DMS79 (cell line): ENCODE data around the gene MOV10L1.
"Not testable (repeated sequence)": the region's sequence is repeated elsewhere in the genome, so short reads cannot be mapped to it uniquely, and the experiment has no call there.

Source experiments
- DNase-seq: peaks from one replicate; lab custom pipeline; 2025; lab: John Stamatoyannopoulos, UW

The MOV10L1 gene

DNA sequence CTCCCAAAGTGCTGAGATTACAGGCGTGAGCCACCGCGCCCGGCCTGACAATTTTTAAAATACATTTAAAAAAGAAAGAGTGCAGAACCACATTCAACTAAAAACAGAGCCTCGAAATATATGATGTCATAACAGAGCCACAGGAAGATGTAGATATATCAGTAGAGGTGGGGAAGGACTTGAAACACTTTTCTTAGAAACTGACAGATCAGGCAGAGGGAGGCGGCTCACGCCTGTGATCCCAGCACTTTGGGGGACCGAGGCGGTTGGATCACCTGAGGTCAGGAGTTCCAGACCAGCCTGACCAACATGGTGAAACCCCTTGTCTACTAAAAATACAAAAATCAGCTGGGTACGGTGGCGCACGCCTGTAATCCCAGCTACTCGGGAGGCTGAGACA is 11.6 kb upstream of the MOV10L1 start:
- no peak for DNase-seq

GRCh38 chr22:50078761-50079160 is 11.0 kb upstream of the MOV10L1 start:
- DNase-seq = no peak

DNA sequence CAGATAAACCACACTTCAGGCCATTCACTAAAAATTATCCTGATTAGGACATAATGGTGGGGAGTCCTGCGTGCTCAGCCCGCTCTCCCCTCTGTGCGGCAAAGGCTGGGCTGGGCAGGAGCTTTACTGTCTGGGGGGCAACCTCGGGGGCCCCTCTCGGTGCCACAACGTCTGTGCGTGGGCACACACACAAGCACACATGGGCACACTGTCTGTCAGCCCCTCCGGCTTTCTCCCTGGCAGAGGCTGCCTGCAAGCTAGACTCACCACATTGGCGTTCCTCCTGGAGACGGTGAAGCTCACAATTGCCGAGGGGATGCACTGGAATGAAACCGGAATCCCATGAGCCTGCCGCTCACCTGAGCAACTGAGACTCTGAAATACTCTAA is 9.7 kb upstream of the MOV10L1 start:
- DNase-seq = no peak

GRCh38 chr22:50081426-50082196 is 8.2 kb upstream of the MOV10L1 start:
- no peak for DNase-seq

GRCh38 chr22:50082197-50082715 is 7.5 kb upstream of the MOV10L1 start:
- no peak for DNase-seq

GRCh38 chr22:50082961-50083461 is 6.8 kb upstream of the MOV10L1 start:
- DNase-seq = no peak

GRCh38 chr22:50083462-50084079 is 6.2 kb upstream of the MOV10L1 start:
- DNase-seq = no peak

- DNase-seq = no peak
Measured at GRCh38 chr22:50084080-50084477, 5.7 kb upstream of the MOV10L1 start.

DNA sequence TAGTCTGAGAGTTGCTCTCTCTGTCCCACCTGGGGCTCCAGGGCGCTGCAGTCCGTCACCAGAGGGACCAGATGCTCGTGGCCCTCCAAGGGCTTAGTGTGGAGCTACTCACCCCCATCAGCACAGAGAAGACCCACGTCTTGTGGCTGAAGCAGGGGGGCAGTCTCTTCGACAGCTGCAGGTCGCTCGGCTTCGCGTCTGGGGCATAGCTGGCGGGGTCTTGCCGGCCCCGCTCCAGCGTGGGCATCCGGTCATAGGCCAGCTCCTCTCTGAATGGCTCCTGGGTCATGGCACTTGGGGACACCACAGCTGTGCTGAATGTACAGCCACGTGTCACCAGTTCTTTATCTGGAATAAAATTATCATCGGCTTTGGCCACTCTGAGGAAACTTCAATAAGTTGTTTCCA is 5.2 kb upstream of the MOV10L1 start:
- DNase-seq = no peak

DNA sequence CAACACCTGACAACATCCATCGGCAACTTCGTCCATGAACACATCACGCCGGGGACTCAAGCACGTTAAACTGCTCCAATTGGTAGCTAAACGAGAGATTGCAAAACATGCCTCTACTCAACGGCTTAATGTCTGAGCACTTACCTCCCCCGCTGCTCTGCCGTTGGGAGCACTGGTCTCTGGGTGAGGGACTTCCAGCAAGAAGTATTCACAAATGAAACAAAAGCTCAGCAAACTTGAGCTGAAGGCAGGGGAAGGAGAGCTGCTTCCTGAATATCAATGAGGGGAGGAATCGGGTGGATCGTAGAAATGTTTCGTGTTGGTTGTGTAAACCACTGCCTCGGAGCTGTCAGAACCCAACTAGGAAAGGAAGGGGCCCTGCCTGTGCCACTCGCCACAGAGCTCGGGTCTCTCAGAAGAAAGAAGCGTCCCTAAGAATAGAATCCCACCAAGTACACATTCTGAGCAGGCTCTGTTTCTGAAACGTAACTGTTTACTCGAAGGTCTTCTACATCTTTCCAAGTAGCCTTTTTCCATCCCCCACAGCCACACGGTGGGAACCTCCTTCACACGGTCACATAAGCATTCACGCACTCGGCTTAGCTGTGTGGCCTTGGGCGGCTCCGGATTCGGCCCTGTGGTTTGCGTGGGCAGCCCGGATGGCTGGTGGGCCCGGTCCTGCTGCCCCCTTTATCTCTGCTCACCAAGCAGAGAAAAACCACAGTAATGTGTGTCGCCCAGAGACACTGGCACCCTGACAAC is 4.4 kb upstream of the MOV10L1 start, which contains the start of gene MLC1:
TSS of gene MLC1 (minus strand) at position 216 of the 762 bp plus-strand sequence. CDS start 524 bp downstream, outside the sequence.
- DNase-seq = no peak

DNA sequence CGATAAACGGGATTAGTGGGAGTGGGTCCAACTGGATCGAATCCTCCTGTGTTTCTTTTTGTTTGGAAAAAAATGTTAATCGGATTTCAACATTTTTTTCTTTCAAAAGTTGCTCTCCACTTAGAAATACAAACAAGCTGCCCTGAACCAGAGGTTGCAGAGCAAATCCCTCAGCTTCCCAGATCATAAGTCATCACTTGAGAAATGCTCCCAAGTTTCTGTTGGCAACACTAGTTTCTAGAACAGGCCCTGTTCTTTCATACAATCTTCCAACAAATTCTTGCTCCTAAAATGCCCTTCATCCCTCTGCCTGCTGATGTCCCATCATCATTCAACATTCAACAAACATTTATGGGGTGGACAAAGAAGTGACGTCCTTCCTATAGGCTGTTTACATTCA is 3.3 kb upstream of the MOV10L1 start:
- DNase-seq = no peak

- DNase-seq = not testable (repeated sequence)
Measured at GRCh38 chr22:50086975-50087374, 2.8 kb upstream of the MOV10L1 start.

GRCh38 chr22:50087646-50088045 is 2.2 kb upstream of the MOV10L1 start:
- no peak for DNase-seq

GRCh38 chr22:50088096-50088495 is 1.7 kb upstream of the MOV10L1 start:
- DNase-seq = no peak

DNA sequence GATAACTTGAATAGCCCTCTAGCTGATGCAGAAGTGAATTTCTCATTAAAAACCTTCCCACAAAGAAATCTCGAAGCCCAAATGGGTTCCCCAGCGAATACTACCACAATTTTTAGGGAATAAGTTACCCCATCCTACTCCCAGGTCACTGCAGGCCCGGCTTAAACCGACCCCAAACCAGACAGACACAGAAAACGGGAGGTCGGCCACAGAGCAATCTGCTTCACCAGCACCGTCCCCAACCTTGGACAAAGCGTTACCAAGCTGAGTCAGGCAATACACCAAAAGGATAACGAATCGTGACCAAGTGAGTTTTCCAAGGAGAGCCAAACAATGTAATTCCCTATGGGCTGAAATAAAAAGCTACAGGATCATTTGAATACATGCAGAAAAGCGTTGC is 575 bp upstream of the MOV10L1 start:
- DNase-seq = no peak

DNA sequence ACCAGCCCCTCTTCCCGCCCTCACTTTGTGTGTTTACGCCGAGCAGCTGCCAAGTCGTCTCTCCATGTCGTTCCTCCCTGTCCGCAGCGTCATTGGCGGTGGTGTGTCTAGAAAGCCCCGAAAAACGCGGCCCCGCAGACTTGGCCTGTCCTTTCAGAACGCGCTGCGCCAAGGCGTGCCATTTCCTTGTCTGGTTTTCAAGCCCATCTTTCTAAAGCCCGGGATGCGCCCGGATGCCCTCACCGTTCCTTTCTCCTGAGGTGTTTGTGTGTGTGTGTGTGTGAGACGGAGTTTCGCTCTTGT is 557 bp downstream of the MOV10L1 start:
- no peak for DNase-seq

DNA sequence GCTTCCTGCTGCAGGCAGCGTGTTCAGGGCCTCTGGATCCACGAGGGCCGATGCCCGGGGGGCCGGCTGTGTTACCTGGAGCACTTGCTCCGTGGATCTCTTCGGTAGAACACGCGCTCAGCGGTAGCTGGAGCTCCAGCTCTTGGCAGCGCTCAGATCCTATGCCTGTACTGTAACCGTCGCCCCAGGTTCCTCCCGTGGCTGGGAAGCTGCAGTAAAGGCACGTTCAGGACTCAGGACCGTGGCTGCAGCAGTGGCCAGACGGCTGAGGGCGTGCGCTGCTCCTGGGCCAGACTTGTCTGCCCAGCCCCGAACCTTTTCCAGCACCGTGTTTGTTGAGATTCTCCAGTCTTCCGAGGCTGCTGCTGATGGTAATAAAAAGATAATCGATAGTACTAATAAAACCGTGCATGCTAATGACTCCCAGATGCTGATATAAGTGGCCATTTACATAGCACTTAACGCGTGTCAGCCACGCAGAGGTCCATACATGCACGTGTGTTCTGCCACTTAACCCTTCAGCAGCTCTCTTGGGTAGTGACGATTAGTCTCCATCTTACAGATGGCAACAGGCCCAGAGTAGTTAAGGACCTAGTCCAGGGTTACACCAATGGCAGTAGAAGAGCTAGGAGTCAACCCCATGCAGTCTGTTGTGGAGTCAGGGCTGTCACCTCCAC is 1.4 kb downstream of the MOV10L1 start:
- DNase-seq = no peak

DNA sequence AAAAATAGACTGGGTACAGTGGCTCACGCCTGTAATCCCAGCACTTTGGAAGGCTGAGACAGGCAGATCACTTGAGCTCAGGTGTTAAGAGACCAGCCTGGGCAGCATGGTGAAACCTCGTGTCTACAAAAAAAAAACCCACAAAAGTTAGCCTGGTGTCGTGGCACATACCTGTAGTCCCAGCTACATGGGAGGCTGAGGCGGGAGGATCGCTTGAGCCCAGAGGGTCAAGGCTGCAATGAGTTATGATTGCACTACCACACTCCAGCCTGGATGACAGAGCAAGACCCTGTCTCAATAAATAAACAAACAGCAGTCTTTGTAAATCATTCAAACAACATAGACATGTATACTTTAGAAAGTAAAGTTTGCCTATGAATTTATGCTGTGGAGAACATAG is 2.5 kb downstream of the MOV10L1 start:
- no peak for DNase-seq

DNA sequence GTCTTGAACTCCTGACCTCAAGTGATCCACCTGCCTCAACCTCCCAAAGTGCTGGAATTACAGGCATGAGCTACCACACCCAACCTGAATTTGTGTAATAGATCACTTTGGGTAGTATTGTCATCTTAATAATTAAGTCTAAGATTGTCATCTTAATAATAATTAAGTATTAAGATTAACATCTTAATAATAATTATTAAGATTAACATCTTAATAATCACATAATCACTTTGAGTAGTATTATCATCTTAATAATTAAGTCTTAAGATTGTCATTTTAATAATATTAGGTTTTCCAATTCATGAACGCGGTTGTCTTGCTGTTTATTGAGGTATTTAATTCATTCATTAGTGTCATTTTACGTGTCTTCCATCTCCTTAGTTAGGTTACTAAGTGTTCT is 8.2 kb downstream of the MOV10L1 start:
- no peak for DNase-seq

DNA sequence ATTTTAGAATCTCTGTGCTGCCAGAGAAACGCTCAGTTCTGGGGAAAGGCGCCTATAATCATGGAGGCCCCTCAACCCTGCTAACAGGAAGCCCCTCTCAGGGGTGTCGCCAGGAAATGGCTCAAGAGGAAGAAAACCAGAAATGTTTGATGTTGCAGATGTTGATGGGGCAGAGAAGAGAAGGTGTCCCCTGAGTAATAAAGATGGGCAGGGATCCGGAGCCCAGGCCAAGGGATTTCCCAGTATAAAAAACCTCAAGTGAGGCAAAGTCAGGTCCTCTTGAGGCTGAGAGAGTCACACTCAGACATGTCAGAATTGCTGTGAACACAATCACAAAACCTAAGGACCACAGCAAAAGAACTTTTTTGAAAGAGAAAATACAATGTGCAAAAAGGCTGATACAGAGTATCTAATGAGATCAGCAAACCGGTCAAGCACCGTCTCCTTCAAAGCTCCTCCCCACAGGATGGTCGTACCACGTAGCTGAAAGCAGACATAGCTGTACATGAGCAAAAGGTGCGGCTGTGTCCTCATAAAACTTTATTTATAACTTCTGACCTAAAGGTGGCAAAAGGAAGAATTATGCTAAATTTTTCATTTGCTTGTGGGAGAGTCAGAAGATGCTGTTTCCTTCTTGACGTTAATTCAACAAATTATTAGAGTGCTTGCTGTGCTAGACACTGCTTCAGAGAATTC is 12.2 kb downstream of the MOV10L1 start:
- no peak for DNase-seq

DNA sequence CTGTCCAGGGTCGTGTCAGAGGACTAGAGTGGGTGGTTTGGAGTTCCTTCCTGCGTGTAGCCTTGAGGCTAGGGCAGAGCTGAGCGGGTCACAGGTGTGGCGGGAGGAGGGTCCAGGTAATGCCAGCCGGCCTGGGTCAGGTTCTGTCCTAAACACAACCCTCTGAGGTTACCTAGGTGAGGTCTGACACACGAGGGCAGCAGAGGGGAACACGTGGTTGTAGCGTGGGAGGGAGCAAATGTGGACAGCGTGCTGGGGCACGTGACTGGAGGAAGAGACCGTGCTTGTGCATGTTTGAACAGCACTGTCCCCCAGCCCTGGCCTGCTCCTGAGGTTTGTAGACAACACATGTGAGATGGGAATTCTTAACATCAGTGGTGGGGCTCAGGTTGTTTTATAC is 13.1 kb downstream of the MOV10L1 start:
- no peak for DNase-seq

DNA sequence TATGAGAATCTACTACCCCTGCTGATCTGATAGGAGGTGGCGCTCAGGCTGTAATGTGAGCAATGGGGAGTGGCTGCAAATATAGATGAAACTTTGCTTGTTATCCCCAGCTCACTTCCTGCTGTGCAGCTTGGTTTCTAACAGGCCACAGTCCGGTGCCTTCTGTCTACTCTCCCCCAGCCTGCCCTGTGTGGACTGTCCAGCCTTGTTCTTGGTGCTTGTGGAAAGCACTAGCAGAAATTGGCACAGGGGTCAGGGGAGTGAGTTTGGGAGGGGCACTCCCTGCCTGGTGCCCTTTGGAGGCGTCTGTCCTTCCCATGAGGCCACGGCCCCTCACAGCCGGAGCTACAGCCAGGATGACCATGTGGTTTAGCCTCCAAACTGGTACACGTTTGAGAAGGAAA is 14.3 kb downstream of the MOV10L1 start:
- no peak for DNase-seq
